GM12878 (cell line): Measurements from ENCODE around the gene DDX49.

Source experiments
- CREB1 ChIP-seq: IDR thresholded peaks from 2 replicates; pipeline ENCODE4 v1.6.1; 2012; ENCODE audit warnings: low read depth, mild to moderate bottlenecking, inconsistent platforms
- CTCF ChIP-seq, 3 experiments: IDR thresholded peaks in 2 of 3; conservative IDR thresholded peaks in 1 of 3; 2 replicates each; pipeline ENCODE4 v1.5.1; 2011; ENCODE audit warnings: low read depth in 3 of 3, low read length in 3 of 3, mild to moderate bottlenecking in 3 of 3, control low read depth in 2 of 3, moderate library complexity in 2 of 3, inconsistent platforms in 1 of 3, mixed read lengths in 1 of 3; ENCODE audit not compliant: control insufficient read depth in 2 of 3, insufficient read depth in 1 of 3; ENCODE audit errors: extremely low read depth in 1 of 3
- JUND ChIP-seq: IDR thresholded peaks from 2 replicates; pipeline ENCODE4 v1.6.1; 2012; ENCODE audit warnings: low read depth, mild to moderate bottlenecking, low read length, improper control_type of control experiment, moderate library complexity
- POLR2A ChIP-seq: IDR thresholded peaks from 2 replicates; pipeline ENCODE4 v1.6.1; 2011; ENCODE audit warnings: low read depth, mild to moderate bottlenecking, low read length
- TAF1 ChIP-seq: IDR thresholded peaks from 2 replicates; pipeline ENCODE4 v1.6.1; 2011; ENCODE audit warnings: mild to moderate bottlenecking, low read depth, low read length, borderline replicate concordance
- TCF12 ChIP-seq: IDR thresholded peaks from 2 replicates; pipeline ENCODE4 v1.6.1; 2011; ENCODE audit warnings: low read depth, mild to moderate bottlenecking, low read length
- ZNF24 ChIP-seq: fragments of 450-650 bp; IDR thresholded peaks from 2 replicates; pipeline ENCODE4 v1.6.1; 2017; ENCODE audit warnings: antibody characterized with exemption, mild to moderate bottlenecking
- TF ChIP-seq, protein P1 (sequence below): fragments of 450-650 bp; IDR thresholded peaks from 2 replicates; pipeline ENCODE4 v1.6.1; 2017; ENCODE audit warnings: mild to moderate bottlenecking, moderate library complexity
- TF ChIP-seq, protein P2 (sequence below): IDR thresholded peaks from 2 replicates; pipeline ENCODE4 v1.6.1; 2011; ENCODE audit warnings: low read depth, mild to moderate bottlenecking, low read length, moderate library complexity, borderline replicate concordance; ENCODE audit errors: extremely low read depth
- TF ChIP-seq, protein P3 (sequence below): fragments of 450-650 bp; IDR thresholded peaks from 2 replicates; pipeline ENCODE4 v1.6.1; 2017; ENCODE audit warnings: mild to moderate bottlenecking, moderate library complexity
- TF ChIP-seq, protein P4 (sequence below): IDR thresholded peaks from 2 replicates; pipeline ENCODE4 v1.6.1; 2011; ENCODE audit warnings: low read depth, low read length, improper control_type of control experiment, borderline replicate concordance

DNA sequence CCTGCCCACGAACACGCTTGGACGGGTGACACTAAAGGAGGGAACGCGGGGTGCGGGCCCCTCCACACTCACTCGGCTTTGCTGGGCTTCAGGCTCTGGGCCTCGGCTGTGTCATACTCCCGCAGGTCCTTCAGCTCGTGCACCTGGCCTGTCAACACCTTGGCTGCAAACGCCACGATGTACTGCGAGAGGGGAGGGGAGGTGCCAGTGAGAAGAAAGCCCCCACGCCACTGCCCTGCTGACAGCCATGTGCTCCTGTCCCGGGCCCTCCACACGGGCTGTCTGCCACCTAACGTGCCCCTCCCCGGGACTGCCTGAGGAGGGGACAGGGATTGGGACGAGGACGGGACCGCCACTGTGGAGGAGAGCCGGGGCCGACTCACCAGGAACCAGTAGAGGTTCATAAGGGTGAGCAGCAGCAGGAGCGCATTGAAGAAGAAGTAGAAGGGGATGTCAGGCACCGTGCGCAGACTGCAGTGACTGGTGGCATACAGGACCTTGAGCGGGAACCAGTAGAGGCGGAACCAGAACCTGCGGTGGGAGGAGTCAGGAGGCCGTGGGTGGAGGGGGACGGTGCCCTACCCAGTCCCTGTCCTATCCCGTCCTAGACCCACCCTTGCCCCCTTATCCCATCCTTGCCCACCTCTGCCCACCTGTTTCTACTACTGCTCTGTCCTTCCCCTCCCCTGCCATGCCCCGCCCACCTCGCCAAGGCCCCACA is 40.5 kb upstream of the DDX49 start:
- TF ChIP-seq, protein P1, sequence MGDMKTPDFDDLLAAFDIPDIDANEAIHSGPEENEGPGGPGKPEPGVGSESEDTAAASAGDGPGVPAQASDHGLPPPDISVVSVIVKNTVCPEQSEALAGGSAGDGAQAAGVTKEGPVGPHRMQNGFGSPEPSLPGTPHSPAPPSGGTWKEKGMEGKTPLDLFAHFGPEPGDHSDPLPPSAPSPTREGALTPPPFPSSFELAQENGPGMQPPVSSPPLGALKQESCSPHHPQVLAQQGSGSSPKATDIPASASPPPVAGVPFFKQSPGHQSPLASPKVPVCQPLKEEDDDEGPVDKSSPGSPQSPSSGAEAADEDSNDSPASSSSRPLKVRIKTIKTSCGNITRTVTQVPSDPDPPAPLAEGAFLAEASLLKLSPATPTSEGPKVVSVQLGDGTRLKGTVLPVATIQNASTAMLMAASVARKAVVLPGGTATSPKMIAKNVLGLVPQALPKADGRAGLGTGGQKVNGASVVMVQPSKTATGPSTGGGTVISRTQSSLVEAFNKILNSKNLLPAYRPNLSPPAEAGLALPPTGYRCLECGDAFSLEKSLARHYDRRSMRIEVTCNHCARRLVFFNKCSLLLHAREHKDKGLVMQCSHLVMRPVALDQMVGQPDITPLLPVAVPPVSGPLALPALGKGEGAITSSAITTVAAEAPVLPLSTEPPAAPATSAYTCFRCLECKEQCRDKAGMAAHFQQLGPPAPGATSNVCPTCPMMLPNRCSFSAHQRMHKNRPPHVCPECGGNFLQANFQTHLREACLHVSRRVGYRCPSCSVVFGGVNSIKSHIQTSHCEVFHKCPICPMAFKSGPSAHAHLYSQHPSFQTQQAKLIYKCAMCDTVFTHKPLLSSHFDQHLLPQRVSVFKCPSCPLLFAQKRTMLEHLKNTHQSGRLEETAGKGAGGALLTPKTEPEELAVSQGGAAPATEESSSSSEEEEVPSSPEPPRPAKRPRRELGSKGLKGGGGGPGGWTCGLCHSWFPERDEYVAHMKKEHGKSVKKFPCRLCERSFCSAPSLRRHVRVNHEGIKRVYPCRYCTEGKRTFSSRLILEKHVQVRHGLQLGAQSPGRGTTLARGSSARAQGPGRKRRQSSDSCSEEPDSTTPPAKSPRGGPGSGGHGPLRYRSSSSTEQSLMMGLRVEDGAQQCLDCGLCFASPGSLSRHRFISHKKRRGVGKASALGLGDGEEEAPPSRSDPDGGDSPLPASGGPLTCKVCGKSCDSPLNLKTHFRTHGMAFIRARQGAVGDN = no peak
- TF ChIP-seq TCF12 = no peak
- no peak for TF ChIP-seq ZNF24
- TF ChIP-seq, protein P2, sequence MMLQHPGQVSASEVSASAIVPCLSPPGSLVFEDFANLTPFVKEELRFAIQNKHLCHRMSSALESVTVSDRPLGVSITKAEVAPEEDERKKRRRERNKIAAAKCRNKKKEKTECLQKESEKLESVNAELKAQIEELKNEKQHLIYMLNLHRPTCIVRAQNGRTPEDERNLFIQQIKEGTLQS = no peak
- no peak for TF ChIP-seq TAF1
- no peak for TF ChIP-seq CREB1
- no peak for TF ChIP-seq POLR2A
- TF ChIP-seq CTCF (IDR thresholded peaks at IDR 0.05 in 2 of 3, conservative IDR thresholded peaks at IDR 0.05 in 1 of 3; ENCODE audit: control insufficient read depth in 2 of 3, extremely low read depth in 1 of 3, insufficient read depth in 1 of 3, low read depth in 3 of 3, low read length in 3 of 3) = no peak
- TF ChIP-seq, protein P3, sequence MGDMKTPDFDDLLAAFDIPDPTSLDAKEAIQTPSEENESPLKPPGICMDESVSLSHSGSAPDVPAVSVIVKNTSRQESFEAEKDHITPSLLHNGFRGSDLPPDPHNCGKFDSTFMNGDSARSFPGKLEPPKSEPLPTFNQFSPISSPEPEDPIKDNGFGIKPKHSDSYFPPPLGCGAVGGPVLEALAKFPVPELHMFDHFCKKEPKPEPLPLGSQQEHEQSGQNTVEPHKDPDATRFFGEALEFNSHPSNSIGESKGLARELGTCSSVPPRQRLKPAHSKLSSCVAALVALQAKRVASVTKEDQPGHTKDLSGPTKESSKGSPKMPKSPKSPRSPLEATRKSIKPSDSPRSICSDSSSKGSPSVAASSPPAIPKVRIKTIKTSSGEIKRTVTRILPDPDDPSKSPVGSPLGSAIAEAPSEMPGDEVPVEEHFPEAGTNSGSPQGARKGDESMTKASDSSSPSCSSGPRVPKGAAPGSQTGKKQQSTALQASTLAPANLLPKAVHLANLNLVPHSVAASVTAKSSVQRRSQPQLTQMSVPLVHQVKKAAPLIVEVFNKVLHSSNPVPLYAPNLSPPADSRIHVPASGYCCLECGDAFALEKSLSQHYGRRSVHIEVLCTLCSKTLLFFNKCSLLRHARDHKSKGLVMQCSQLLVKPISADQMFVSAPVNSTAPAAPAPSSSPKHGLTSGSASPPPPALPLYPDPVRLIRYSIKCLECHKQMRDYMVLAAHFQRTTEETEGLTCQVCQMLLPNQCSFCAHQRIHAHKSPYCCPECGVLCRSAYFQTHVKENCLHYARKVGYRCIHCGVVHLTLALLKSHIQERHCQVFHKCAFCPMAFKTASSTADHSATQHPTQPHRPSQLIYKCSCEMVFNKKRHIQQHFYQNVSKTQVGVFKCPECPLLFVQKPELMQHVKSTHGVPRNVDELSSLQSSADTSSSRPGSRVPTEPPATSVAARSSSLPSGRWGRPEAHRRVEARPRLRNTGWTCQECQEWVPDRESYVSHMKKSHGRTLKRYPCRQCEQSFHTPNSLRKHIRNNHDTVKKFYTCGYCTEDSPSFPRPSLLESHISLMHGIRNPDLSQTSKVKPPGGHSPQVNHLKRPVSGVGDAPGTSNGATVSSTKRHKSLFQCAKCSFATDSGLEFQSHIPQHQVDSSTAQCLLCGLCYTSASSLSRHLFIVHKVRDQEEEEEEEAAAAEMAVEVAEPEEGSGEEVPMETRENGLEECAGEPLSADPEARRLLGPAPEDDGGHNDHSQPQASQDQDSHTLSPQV = no peak
- TF ChIP-seq, protein P4, sequence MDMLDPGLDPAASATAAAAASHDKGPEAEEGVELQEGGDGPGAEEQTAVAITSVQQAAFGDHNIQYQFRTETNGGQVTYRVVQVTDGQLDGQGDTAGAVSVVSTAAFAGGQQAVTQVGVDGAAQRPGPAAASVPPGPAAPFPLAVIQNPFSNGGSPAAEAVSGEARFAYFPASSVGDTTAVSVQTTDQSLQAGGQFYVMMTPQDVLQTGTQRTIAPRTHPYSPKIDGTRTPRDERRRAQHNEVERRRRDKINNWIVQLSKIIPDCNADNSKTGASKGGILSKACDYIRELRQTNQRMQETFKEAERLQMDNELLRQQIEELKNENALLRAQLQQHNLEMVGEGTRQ = no peak
- no peak for TF ChIP-seq JUND
